ENCODE data around the gene LRRIQ4. TPM values are rescaled to one million over a fixed set of nuclear protein-coding genes. Genes with fewer than 3 reads are reported as not detected.

Gene LRRIQ4
- total and polyA plus RNA-seq, 2 donors (not counting 1 experiment from before 2014, with no cell fraction given), result under 0.01 TPM; not detected in 1

- no peak for DNase-seq (ENCODE audit: low read depth in 2 of 2)
- Histone ChIP-seq H3K27ac (ENCODE audit: insufficient read depth, low read length) (no peak overlapping the region), H3K27me3 (ENCODE audit: control insufficient read depth, insufficient read depth, low read length) (no peaks in the 10 kb centered on the region), H3K4me1 (ENCODE audit: control insufficient read depth, extremely low read depth, insufficient read depth, low read length) (no peaks in the 10 kb centered on the region), H3K36me3 (ENCODE audit: control insufficient read depth, insufficient read depth, low read length) (no peaks in the 10 kb centered on the region), H3K79me2 (ENCODE audit: control insufficient read depth, insufficient read depth, low read length) (no peaks in the 10 kb centered on the region), H3K4me2 (ENCODE audit: extremely low read depth, insufficient read depth, low read length) (no peak overlapping the region), H2AFZ (ENCODE audit: low read length) (no peak overlapping the region), H3K9ac (ENCODE audit: insufficient read depth, low read length) (no peak overlapping the region), H3K9me3 (ENCODE audit: control insufficient read depth, insufficient read depth, low read depth, low read length) (no peaks in the 10 kb centered on the region), H4K20me1 (ENCODE audit: control insufficient read depth, extremely low read depth, insufficient read depth, low read length) (no peaks in the 10 kb centered on the region), H3K4me3 (replicated peaks in 1 of 4; ENCODE audit: control extremely low read depth in 1 of 4, insufficient read depth in 1 of 4, low read depth in 3 of 4, low read length in 4 of 4) (no peak overlapping the region)
- TF ChIP-seq EZH2 (IDR thresholded peaks at IDR 0.05; ENCODE audit: low read length, missing control alignments) (no peak), CTCF (conservative IDR thresholded peaks at IDR 0.05 in 1 of 2, IDR thresholded peaks at IDR 0.05 in 1 of 2; ENCODE audit: low read depth in 1 of 2, low read length in 2 of 2) (no peak)
These were observed 20.3 kb upstream of the LRRIQ4 start for GRCh38 chr3:169792359-169792758.

- no peaks in the 10 kb centered on the region for H3K27me3 ChIP-seq (ENCODE audit: control insufficient read depth, insufficient read depth, low read length)
- H3K79me2 ChIP-seq (ENCODE audit: control insufficient read depth, insufficient read depth, low read length), result no peaks in the 10 kb centered on the region
- H2AFZ ChIP-seq (ENCODE audit: low read length), result no peak overlapping the region
- DNase-seq (ENCODE audit: low read depth in 2 of 2), result no peak
- H4K20me1 ChIP-seq (ENCODE audit: control insufficient read depth, extremely low read depth, insufficient read depth, low read length), result no peaks in the 10 kb centered on the region
- H3K27ac ChIP-seq (ENCODE audit: insufficient read depth, low read length), result no peak overlapping the region
- no peaks in the 10 kb centered on the region for H3K36me3 ChIP-seq (ENCODE audit: control insufficient read depth, insufficient read depth, low read length)
- H3K4me2 ChIP-seq (ENCODE audit: extremely low read depth, insufficient read depth, low read length), result no peak overlapping the region
- H3K4me3 ChIP-seq (replicated peaks in 1 of 4; ENCODE audit: control extremely low read depth in 1 of 4, insufficient read depth in 1 of 4, low read depth in 3 of 4, low read length in 4 of 4), result no peak overlapping the region
- no peaks in the 10 kb centered on the region for H3K9me3 ChIP-seq (ENCODE audit: control insufficient read depth, insufficient read depth, low read depth, low read length)
- H3K4me1 ChIP-seq (ENCODE audit: control insufficient read depth, extremely low read depth, insufficient read depth, low read length), result no peaks in the 10 kb centered on the region
- H3K9ac ChIP-seq (ENCODE audit: insufficient read depth, low read length), result no peak overlapping the region
- no peak for TF ChIP-seq CTCF (conservative IDR thresholded peaks at IDR 0.05 in 1 of 2, IDR thresholded peaks at IDR 0.05 in 1 of 2; ENCODE audit: low read depth in 1 of 2, low read length in 2 of 2)
- no peak for TF ChIP-seq EZH2 (IDR thresholded peaks at IDR 0.05; ENCODE audit: low read length, missing control alignments)
These were observed 8.0 kb upstream of the LRRIQ4 start for GRCh38 chr3:169804681-169805080.

- Histone ChIP-seq H3K4me1 (ENCODE audit: control insufficient read depth, extremely low read depth, insufficient read depth, low read length) (peaks cover 5% of the 10 kb centered on the region), H3K4me3 (replicated peaks in 1 of 4; ENCODE audit: control extremely low read depth in 1 of 4, insufficient read depth in 1 of 4, low read depth in 3 of 4, low read length in 4 of 4) (no peak overlapping the region), H3K36me3 (ENCODE audit: control insufficient read depth, insufficient read depth, low read length) (no peaks in the 10 kb centered on the region), H3K9me3 (ENCODE audit: control insufficient read depth, insufficient read depth, low read depth, low read length) (no peaks in the 10 kb centered on the region), H2AFZ (ENCODE audit: low read length) (no peak overlapping the region), H3K4me2 (ENCODE audit: extremely low read depth, insufficient read depth, low read length) (no peak overlapping the region), H3K27ac (ENCODE audit: insufficient read depth, low read length) (no peak overlapping the region), H3K79me2 (ENCODE audit: control insufficient read depth, insufficient read depth, low read length) (no peaks in the 10 kb centered on the region), H3K9ac (ENCODE audit: insufficient read depth, low read length) (no peak overlapping the region), H4K20me1 (ENCODE audit: control insufficient read depth, extremely low read depth, insufficient read depth, low read length) (no peaks in the 10 kb centered on the region), H3K27me3 (ENCODE audit: control insufficient read depth, insufficient read depth, low read length) (no peaks in the 10 kb centered on the region)
- DNase-seq (ENCODE audit: low read depth in 2 of 2), result no peak
- no peak for TF ChIP-seq CTCF (conservative IDR thresholded peaks at IDR 0.05 in 1 of 2, IDR thresholded peaks at IDR 0.05 in 1 of 2; ENCODE audit: low read depth in 1 of 2, low read length in 2 of 2)
- no peak for TF ChIP-seq EZH2 (IDR thresholded peaks at IDR 0.05; ENCODE audit: low read length, missing control alignments)
These were observed 3.4 kb upstream of the LRRIQ4 start for GRCh38 chr3:169809230-169809795.

All from fibroblast of lung (primary cell).